NCI-H2171 (cell line): Measurements from ENCODE around the gene TOR1A.
"Not testable (repeated sequence)": the region's sequence is repeated elsewhere in the genome, so short reads cannot be mapped to it uniquely, and the experiment has no call there.

Experiments used
- DNase-seq: peaks from one replicate; lab custom pipeline; 2025; lab: John Stamatoyannopoulos, UW

TOR1A gene

DNA sequence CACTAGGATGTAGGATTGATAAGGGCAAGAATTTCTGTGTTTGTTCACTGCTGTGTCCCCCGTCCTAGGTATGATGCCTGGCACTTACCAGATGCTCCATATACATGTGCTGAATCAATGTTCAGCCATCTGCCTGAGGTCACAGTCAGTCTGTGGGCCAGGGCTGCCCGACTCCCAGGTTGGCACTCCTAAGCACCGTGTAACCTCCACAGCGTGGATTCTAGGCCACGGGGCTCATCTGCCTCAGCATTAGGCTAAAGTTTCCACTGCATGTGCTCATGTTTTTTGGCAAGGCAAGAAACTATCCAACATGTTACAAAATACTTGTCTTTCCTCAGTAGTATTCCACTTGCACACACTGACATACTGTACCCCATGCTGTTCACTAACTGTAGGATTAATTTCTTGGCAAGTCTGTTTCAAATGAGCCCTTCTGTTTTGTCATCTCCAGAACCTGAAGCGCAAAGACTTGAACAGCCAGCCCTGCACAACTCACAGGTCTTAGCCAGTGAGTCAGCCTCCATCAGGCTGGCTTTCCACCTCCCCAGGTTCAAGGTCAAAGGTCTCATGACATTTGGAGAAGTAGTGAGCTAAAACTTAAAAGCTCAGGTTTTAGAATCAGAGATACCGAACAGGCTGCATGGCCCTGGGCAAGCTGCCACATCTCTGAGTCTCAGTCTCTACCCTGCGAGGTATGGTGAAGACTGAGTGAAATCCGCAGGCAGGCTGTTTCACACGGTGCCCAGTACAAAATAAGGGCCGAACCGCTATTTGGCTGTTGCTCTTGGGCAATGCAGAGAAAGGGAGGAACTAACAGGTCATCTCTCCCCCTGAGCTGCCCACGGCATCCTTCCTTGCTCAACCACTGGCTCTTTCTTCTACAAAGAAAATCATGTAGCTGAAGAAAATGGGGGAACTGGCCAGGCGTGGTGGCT lies 7.2 kb downstream of the TOR1A start:
- DNase-seq: no peak

DNA sequence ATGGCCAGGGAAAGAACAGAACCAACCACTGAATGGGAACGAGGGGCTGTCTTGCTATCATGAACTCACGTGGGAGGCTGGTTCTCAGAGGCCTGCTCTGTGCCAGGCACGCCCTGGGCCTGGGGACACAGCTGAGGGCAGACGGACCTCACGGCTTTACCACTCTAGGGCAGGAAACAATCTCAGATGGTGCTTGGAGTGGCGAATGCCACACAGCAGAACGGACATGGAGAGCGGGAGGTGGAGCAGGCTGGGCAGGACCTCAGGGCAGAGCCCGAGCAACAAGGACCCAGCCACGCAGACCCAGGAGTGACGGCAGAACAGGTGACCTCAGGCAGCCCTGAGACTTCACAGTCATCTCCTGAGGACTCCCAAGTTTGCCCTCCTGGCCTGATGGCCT lies 8.7 kb downstream of the TOR1A start:
- no peak for DNase-seq

DNA sequence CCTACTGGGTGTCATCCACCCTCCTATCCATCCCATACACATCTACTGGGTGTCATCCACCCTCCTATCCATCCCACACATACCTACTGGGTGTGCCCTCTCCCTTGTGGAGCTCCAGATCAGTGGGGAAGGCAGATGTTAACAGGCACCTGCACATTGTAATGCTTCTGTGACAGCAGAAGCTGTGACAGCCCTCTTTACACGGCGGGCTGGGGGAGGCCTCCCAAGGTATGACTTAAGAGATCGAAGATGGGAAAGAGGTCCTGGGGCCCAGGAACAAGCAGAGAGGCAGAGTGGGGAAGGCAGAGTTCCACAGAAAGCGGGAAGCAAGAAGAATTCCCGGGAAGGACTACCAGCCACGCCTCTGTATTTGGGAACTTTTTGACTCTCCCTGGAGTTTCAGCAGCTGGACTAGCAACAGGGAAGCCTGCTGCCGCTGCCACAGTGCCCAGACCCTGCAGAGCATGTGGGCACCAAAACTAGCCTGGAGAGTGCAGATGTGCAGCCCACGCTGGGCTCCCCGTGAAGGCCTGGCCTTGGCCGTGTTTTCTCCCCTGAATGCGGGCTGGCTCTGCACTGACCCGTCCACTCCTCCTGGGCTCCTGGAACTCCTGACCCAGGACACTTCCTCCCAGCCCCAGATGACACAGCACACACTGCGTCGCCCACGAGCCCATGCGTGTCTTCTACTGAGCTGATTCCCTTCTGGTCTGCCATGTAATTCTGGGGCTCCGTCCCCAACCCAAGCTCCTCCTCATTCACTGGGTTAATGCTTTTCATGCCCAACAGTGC lies 9.3 kb downstream of the TOR1A start:
- DNase-seq: no peak

DNA sequence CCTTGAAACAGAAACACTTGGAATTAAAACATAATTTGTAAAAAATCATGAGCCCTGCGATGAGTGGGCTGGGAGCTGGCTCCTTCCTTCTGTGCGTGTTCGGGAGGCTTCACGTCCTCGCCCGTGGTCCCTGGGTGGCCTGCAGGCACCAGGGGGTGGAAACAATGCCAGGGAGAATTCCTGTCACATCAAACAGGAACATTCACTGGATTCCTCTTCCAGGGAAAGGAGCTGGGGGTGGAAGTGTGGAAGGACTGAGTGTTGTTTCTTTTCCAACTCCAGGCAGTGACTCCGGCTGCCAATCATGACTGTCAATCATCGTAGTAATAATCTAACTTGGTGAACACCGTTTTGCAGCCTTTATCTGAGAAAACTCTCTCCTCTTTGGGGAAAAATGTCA lies 10.3 kb downstream of the TOR1A start:
- DNase-seq: no peak

DNA sequence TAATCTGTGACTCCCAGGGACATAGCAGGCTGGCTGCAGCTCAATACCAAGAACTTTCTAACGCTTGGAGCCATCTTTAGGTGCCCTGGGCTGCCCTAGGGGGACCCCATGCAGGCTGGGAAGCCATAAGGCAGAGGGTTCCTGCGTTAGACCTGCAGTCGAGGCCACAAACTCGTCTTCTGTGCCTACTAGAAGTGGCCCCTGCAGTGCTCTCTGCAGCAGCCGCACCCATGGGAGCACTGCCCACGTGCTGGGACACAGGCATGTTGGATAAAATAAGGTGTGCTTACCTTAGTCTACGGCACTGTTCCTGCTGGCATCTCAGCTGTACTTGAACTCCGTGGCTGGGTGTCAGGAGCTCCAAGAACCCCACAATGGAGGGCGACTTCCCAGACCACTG lies 11.6 kb downstream of the TOR1A start:
- no peak for DNase-seq

DNA sequence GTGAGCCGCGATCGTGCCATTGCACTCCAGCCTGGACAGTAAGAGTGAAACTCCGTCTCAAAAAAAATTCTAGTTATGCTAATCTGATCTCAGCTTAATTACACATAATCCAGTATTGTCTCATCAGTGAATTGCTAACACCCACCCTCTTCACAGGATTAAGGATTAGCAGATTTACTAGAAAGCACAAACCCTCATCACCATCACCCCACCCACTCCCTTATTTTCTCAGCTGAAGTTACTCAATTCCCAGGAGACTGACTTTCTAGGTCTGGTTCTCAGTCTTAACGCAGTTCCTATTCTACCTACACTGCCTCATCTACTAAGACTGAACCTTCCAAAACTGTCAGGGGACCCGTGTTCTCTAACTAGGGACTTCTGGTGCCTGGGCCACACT lies 12.0 kb downstream of the TOR1A start:
- no peak for DNase-seq

DNA sequence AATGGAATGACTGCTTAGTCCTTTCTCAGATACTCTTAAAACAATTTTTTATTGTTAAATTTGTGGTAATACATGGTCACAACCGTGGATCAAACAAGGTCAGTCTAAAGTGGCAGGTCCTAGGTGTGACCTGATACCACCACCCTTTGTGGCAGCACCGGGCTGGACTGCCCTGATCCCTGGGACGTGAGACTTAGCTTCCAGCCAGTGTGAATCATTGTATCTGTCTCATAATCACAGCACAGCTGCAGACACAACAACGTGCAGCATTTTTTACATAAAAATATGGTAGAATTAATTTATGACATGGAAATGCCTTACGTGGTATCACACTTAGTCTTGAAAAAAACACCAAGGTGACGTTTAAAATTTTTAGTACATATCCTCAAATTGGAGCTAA lies 13.1 kb downstream of the TOR1A start:
- no peak for DNase-seq

DNA sequence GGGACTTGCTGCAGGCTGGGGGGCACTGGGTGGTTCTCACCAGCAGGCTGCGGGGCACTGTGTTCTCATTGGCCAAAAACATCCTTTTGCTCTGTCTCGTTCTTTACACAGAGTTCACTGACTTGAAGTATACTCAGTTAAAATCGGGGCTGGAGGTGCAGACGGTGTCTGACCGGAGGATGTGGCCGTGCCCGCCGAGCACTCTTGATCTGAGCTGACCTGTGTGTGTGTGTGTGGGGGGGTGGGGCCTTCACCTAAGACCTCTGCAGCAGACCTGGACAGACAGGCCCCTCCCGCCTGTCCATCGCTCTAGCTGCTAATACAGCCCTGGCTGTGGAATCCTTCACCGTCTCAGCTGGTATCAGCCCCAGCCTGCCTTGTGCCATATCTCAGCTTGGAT lies 13.8 kb downstream of the TOR1A start:
- no peak for DNase-seq

DNA sequence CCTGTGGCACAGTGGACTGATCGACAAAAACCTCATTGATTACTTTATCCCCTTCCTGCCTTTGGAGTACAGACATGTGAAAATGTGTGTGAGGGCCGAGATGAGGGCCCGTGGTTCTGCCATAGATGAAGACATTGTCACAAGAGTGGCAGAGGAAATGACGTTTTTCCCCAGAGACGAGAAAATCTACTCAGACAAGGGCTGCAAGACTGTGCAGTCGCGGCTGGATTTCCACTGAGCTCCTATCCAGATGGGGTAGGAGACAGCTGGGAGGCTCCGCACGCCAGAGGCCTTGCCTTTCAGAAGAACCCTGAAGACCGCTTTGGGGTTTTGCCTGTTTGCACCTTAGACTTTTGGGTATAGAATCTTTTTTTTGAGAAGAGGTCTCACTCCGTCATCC lies 14.6 kb downstream of the TOR1A start:
- DNase-seq: no peak

DNA sequence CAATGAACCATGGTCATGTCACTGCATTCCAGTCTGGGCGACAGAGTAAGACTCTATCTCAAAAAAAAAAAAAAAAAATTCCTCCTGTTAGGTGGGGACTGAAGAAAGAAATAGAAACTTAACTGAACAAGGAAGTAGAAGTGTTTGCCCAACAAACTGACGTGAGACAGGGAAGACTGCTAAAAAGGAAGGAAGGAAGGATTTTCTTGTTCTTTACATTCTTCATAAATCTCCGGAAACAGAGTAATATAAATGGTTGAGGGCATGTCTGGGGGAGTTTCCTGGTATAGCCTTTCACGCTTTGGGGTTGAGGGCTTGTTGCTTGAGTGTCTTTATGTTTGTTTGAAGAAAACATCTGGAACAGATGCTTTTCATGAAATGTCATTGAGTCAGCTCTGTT lies 17.9 kb downstream of the TOR1A start:
- DNase-seq: no peak

DNA sequence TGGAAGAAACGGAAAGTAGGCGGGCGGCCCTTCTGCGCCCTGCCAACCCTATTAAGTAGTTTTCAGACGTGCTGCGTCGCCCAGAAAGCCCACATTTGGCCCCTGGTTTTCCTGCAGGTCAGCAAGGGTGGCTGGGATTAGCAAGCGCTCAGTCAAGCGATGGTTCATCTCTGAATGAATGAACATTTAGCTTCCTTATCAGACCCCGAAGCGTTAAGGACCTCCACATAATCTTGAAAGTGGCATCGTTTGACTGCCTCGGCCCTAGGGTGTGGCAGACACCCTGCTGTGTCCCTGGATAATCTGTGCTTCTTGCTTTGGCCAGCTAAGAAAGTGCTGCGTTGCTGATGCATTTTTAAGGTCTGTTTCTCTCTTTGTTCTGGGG lies 20.3 kb downstream of the TOR1A start:
- no peak for DNase-seq

DNA sequence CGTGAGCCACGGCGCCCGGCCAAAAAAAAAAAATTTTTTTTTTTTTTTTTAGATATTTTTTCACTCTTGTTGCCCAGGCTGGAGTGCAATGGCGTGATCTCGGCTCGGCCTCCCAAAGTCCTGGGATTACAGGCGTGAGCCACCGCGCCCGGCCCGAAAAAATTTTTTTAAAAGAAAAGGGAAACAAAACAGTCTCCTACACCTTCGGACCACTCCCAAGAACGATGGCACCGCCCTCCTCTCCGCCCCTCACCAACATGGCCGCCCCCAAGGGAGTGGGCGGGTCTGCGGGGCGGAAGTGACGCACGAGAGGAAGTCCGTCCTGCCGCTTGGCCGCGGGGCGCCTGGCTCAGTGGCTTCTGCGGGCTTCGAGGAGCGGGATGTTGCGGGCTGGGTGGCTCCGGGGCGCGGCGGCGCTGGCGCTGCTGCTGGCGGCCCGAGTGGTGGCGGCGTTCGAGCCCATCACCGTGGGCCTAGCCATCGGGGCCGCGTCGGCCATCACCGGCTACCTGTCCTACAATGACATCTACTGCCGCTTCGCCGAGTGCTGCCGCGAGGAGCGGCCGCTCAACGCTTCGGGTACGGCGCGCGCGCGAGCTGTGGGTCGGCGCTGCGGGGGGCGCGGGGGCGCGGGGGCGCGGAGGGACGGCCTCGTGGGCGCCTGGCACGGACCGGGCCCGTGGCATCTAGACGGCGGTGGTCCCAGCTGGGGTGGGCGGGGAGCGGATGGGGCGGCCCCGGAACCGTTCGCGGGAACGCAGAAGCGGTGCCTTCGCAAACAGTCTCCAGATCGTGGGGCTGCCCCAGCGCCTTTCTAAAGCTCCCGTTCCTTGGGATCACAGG lies 20.9 kb downstream of the TOR1A start, which contains the start of gene TOR1B:
TSS of gene TOR1B (plus strand) at position 352 of the 843 bp plus-strand sequence. CDS start at position 381, 29 bp downstream.
- peak; percentile 99 for DNase-seq

DNA sequence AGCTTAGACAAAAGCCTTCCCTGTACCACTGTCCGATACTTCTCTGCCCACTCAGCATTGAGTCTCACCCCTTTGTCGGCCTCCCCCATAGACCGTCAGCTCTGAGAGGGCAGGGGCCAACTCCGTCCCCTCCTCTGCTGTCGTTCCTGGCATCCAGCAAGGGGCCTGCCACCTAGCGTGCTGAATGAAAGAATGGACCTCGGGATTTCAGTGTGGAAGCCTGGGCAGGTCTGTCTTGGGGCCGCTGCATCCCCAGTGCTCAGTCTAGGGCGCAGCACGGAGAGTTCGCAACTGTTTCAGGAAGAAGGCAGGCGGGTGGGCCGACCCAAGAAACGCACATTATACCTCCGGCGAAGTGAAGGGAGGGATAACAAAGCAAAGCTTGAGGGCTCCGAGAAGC lies 22.4 kb downstream of the TOR1A start:
- DNase-seq: no peak

DNA sequence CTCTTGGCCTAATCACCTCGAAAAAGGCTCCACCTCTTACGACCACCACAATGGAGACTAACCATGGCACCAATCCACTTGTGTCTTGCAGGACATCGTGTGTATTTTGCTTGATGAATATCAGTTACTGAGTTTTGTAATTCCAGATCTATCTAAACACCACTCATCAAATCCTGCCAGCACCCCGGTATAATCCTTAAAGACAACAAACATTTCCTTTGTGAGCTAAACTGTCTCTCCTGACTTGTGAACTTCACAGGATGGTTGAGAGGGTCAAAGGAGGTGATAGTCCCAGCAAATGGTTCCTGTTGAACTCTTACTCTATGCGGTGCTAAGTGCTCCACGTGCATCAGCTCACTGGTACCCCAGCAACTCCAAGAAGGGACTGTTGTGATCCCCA lies 25.0 kb downstream of the TOR1A start:
- DNase-seq: no peak

DNA sequence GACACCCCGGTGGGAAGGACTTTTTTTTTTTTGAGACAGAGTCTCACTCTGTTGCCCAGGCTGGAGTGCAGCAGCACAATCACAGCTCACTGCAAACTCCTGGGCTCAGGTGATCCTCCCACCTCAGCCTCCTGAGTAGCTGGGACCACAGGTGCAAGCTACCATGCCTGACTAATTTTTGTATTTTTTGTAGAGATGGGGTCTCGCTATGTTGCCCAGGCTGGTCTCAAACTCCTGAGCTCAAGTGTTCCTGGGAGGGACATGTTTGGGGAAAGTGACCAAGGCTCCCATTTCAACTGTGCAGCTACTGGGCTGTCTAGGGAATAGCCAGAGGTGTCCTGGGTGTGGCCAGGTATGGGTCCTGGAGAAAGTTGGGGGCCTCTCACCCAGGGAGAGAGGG lies 27.9 kb downstream of the TOR1A start:
- DNase-seq: not testable (repeated sequence)

DNA sequence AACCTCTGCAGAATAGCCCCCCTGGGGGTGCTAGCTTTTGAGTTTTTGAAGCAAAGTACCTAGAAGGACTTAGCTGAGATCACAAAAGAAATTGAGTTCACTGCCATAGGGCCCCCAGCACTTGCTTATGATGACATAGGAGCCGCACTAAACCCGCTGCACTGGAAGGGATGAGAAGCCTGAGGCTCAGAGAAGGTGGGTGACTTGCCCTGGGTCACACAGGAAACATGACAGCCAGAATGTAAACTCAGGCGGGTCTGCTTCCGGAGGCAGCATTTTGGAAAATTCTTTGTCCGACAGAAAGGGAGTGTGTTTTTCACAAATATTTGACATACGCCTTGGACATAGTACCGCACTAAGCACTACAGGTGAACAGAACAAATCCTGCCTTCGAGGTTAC lies 29.4 kb downstream of the TOR1A start:
- DNase-seq: no peak

DNA sequence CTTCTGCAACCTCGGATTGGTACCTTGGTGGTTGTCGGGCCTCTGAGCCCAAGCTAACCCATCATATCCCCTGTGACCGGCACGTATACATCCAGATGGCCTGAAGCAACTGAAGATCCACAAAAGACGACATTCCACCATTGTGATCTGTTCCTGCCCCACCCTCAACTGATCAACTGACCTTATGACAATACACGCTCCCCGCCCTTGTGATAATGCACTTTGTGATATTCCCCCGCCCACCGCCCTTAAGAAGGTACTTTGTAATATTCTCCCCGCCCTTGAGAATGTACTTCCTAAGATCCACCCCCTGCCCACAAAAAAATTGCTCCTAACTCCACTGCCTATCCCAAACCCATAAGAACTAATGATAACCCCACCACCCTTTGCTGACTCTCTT lies 37.5 kb downstream of the TOR1A start:
- no peak for DNase-seq

DNA sequence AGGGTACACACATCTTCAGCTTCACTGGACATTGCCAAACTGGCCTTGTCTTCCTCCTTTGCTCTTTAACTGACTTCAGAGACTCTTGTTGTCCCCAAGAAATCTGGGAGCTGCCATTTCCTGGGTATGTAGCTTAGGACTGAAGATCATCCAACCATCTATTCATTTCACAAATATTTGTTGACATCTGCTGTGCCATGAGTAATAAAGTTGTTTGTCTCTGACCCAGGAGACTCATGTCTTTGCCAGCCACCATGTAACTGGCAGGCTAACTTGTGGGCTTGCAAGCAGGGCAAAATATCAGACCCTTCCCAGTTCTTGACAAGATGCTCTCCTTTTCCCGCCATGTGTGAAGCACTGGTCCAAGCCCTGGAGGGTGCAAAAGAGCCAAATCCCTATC lies 38.1 kb downstream of the TOR1A start:
- no peak for DNase-seq

DNA sequence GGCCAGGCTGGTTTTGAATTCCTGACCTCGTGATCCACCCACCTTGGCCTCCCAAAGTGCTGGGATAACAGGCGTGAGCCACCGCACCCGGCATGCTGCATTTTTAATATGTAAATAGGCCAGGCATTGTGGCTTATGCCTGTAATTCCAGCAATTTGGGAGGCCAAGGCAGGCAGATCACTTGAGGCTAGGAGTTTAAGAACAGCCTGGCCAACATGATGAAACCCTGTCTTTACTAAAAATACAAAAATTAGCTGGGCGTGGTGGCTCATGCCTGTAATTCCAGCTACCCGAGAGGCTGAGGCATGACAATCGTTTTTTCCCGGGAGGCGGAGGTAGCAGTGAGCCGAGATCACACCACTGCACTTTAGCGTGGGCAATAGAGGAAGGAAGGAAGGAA lies 39.0 kb downstream of the TOR1A start:
- DNase-seq: not testable (repeated sequence)

DNA sequence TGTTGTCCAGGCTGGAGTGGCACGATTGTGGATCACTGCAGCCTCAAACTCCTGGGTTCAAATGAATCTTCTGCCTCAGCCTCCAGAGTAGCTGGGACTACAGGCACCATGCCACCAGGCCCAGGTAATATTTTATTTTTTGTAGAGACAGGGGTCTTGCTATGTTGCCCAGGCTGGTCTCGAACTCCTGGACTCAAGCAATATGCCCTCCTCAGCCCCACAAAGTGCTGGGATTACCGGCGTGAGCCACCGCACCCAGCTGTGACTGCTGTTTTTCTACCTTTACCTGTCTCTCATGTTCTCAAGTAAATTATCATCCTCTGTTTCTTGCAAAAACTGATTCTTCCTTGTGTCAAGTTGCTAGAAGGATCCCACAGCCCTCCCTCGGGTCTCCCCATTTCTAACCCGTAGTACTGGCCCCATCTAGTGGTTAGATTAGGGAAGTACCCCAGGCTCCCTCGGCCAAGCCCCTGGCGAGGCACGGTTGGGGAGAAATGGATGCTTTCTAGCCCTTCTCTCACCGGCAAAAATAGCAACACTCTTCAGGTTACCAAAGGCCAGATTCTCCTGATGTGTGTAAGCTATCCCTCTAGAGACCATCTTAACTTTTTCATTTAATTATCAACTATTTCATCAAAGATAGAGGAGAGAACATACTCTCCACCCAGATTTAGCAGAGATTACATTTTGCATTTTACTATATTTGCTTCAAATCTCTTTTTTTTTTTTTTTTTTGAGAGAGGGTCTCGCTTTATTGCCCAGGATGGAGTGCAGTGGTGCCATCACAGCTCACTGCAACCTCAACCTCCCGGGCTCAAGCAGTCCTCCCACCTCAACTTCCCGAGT lies 40.2 kb downstream of the TOR1A start:
- DNase-seq: peak; percentile 79

DNA sequence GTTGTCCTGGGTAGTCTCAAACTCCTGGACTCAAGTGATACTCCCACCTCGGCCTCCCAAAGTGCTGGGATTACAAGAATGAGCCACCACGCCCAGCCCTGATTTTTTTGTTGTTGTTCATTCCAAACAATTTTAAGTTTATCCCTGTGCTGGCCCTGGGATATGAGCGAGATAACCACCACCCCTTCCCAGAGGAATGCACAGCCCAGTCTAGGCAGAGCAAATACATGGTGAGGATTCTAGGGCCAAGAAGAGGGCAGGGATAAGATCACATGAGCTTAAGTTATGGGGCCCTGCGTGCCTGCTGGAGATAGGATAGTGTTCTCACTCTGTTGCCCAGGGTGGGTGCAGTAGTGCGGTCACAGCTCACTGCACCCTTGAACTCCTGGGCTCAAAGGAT lies 42.0 kb downstream of the TOR1A start:
- no peak for DNase-seq
